IMR-90 (cell line): ENCODE data around the gene GK. TPM values are rescaled to one million over a fixed set of nuclear protein-coding genes. Genes with fewer than 3 reads are reported as not detected.

Experiments used
- ATAC-seq: fragments of 200-7000 bp; cut with Tn5 transposase; 2 replicates; pipeline ENCODE4 v1.9.1; 2020; ENCODE audit warnings: low read depth, mild to moderate bottlenecking, moderate library complexity
- BruUV-seq: library from RNA; stranded (reverse); fragments of 400-500 nt; replicated peaks from 2 replicates; lab custom pipeline; 2021; lab: Mats Ljungman, UMichigan
- CTCF ChIA-PET: fragments of 300-600 bp; formaldehyde crosslinking; extraction: SDS; loops from one replicate; lab custom pipeline; 2021; ENCODE audit warnings: antibody characterized with exemption; lab: Yijun Ruan, JAX
- POLR2A ChIA-PET: fragments of 300-600 bp; sonication (Branson Sonifier 250); formaldehyde crosslinking; loops from one replicate; lab custom pipeline; 2022; ENCODE audit warnings: antibody characterized with exemption; ENCODE audit not compliant: unreplicated experiment; lab: Charles Lee
- DNase-seq: peaks from one replicate; pipeline ENCODE4 v3.0.0; 2013
- H2AFZ ChIP-seq: replicated peaks from 2 replicates; pipeline ENCODE3; 2013; ENCODE audit warnings: low read length, mild to moderate bottlenecking; ENCODE audit not compliant: poor library complexity
- H2AK5ac ChIP-seq: 2 replicates; pipeline ENCODE4 v1.6.1; 2013; ENCODE audit warnings: low read depth, low read length, inconsistent platforms
- H2AK9ac ChIP-seq: replicated peaks from 2 replicates; pipeline ENCODE3; 2013; ENCODE audit warnings: mild to moderate bottlenecking, low read depth, low read length, moderate library complexity; ENCODE audit not compliant: poor library complexity
- H2BK120ac ChIP-seq: 2 replicates; pipeline ENCODE4 v1.6.1; 2013; ENCODE audit warnings: low read depth, low read length, inconsistent platforms
- H2BK15ac ChIP-seq: 3 replicates; pipeline ENCODE4 v1.6.1; 2013; ENCODE audit warnings: low read depth, low read length, inconsistent platforms
- H2BK20ac ChIP-seq: 2 replicates; pipeline ENCODE4 v1.6.1; 2013; ENCODE audit warnings: low read depth, mild to moderate bottlenecking, inconsistent platforms, low read length, moderate library complexity
- H2BK5ac ChIP-seq: 2 replicates; pipeline ENCODE4 v1.6.1; 2013; ENCODE audit warnings: mild to moderate bottlenecking, low read depth, low read length, inconsistent platforms; ENCODE audit not compliant: poor library complexity, severe bottlenecking
- H3K14ac ChIP-seq: replicated peaks from 2 replicates; pipeline ENCODE4 v1.6.1; 2013; ENCODE audit warnings: low read depth, low read length, inconsistent platforms
- H3K18ac ChIP-seq: 2 replicates; pipeline ENCODE4 v1.6.1; 2013; ENCODE audit warnings: low read depth, low read length, control low read depth
- H3K23ac ChIP-seq: 2 replicates; pipeline ENCODE4 v1.6.1; 2013; ENCODE audit warnings: low read depth, low read length, inconsistent platforms
- H3K27ac ChIP-seq: 2 replicates; pipeline ENCODE4 v1.5.1; 2013; ENCODE audit warnings: mild to moderate bottlenecking, control low read depth, low read length; ENCODE audit not compliant: insufficient read depth
- H3K27me3 ChIP-seq: 2 replicates; pipeline ENCODE4 v1.6.1; 2013; ENCODE audit warnings: low read length; ENCODE audit not compliant: control insufficient read depth, insufficient read depth
- H3K36me3 ChIP-seq: 2 replicates; pipeline ENCODE4 v1.6.1; 2013; ENCODE audit warnings: low read length, mixed read lengths; ENCODE audit not compliant: control insufficient read depth, insufficient read depth
- H3K4ac ChIP-seq: 2 replicates; pipeline ENCODE4 v1.6.1; 2013; ENCODE audit warnings: low read depth, low read length, inconsistent platforms
- H3K4me1 ChIP-seq: 2 replicates; pipeline ENCODE4 v1.6.1; 2013; ENCODE audit warnings: low read length, mixed read lengths; ENCODE audit not compliant: control insufficient read depth, insufficient read depth
- H3K4me2 ChIP-seq: 2 replicates; pipeline ENCODE4 v1.6.1; 2013; ENCODE audit warnings: low read depth, mild to moderate bottlenecking, control low read depth, low read length, moderate library complexity
- H3K4me3 ChIP-seq: 2 replicates; pipeline ENCODE4 v1.5.1; 2013; ENCODE audit warnings: low read depth, mild to moderate bottlenecking, control low read depth, low read length, moderate library complexity; ENCODE audit not compliant: insufficient read depth
- H3K56ac ChIP-seq: 2 replicates; pipeline ENCODE4 v1.6.1; 2013; ENCODE audit warnings: low read length, inconsistent platforms; ENCODE audit not compliant: insufficient read depth; ENCODE audit errors: extremely low read depth
- H3K79me1 ChIP-seq, 2 experiments: 2 replicates each; pipeline ENCODE4 v1.6.1; 2013; ENCODE audit warnings: low read length in 2 of 2, inconsistent platforms in 1 of 2, low read depth in 1 of 2
- H3K9ac ChIP-seq: 2 replicates; pipeline ENCODE4 v1.6.1; 2013; ENCODE audit warnings: low read depth, low read length, control low read depth
- H3K9me1 ChIP-seq: 2 replicates; pipeline ENCODE4 v1.6.1; 2013; ENCODE audit warnings: low read length, inconsistent platforms; ENCODE audit not compliant: insufficient read depth
- H3K9me3 ChIP-seq: 2 replicates; pipeline ENCODE4 v1.6.1; 2013; ENCODE audit warnings: low read length; ENCODE audit not compliant: control insufficient read depth, insufficient read depth
- H4K20me1 ChIP-seq: 2 replicates; pipeline ENCODE4 v1.6.1; 2013; ENCODE audit warnings: low read length, inconsistent platforms; ENCODE audit not compliant: insufficient read depth
- H4K5ac ChIP-seq: 2 replicates; pipeline ENCODE4 v1.6.1; 2013; ENCODE audit warnings: mild to moderate bottlenecking, low read depth, low read length, control low read depth
- H4K8ac ChIP-seq, 2 experiments: 2 replicates each; pipeline ENCODE4 v1.6.1; 2013; ENCODE audit warnings: low read depth in 2 of 2, low read length in 2 of 2, control low read depth in 1 of 2, inconsistent platforms in 1 of 2
- H4K91ac ChIP-seq: 2 replicates; pipeline ENCODE4 v1.6.1; 2013; ENCODE audit warnings: low read depth, low read length, inconsistent platforms; ENCODE audit not compliant: insufficient read depth
- CEBPB ChIP-seq: IDR thresholded peaks from 2 replicates; pipeline ENCODE4 v1.6.1; 2012; ENCODE audit warnings: low read depth, low read length, improper control_type of control experiment
- CHD1 ChIP-seq: IDR thresholded peaks from 2 replicates; pipeline ENCODE4 v1.6.1; 2012; ENCODE audit warnings: low read depth, low read length, improper control_type of control experiment
- FOS ChIP-seq: fragments of 150-350 bp; IDR thresholded peaks from 2 replicates; pipeline ENCODE4 v1.6.1; 2016; ENCODE audit warnings: low read depth, low read length
- MAFK ChIP-seq: IDR thresholded peaks from 2 replicates; pipeline ENCODE4 v1.6.1; 2012; ENCODE audit warnings: low read depth, low read length, improper control_type of control experiment
- MAZ ChIP-seq: IDR thresholded peaks from 2 replicates; pipeline ENCODE4 v1.6.1; 2012; ENCODE audit warnings: low read depth, mild to moderate bottlenecking, low read length, improper control_type of control experiment, moderate library complexity, borderline replicate concordance
- MXI1 ChIP-seq: IDR thresholded peaks from 2 replicates; pipeline ENCODE4 v1.6.1; 2012; ENCODE audit warnings: low read depth, mild to moderate bottlenecking, low read length, moderate library complexity, borderline replicate concordance
- NFE2L2 ChIP-seq: fragments of 150-350 bp; IDR thresholded peaks from 2 replicates; pipeline ENCODE4 v1.6.1; 2016; ENCODE audit warnings: low read depth, mild to moderate bottlenecking, low read length
- POLR2A ChIP-seq: IDR thresholded peaks from 2 replicates; pipeline ENCODE4 v1.6.1; 2012; ENCODE audit warnings: mild to moderate bottlenecking, low read depth, low read length
- RAD21 ChIP-seq: IDR thresholded peaks from 2 replicates; pipeline ENCODE4 v1.6.1; 2012; ENCODE audit warnings: low read length, improper control_type of control experiment
- RCOR1 ChIP-seq: IDR thresholded peaks from 2 replicates; pipeline ENCODE4 v1.6.1; 2012; ENCODE audit warnings: mild to moderate bottlenecking, low read length, improper control_type of control experiment; ENCODE audit not compliant: insufficient replicate concordance
- RFX5 ChIP-seq: IDR thresholded peaks from 2 replicates; pipeline ENCODE4 v1.8.0; 2012; ENCODE audit warnings: low read depth, mild to moderate bottlenecking, low read length, moderate library complexity
- SMC3 ChIP-seq: fragments of 150-350 bp; IDR thresholded peaks from 2 replicates; pipeline ENCODE4 v1.6.1; 2016; ENCODE audit warnings: low read depth, mild to moderate bottlenecking, antibody characterized with exemption, low read length, moderate library complexity
- WGBS, 2 experiments: methylation state at CpG; one replicate each; pipeline versions ENCODE4 v1.1.5 to v1.1.7; 2013; ENCODE audit warnings: missing lambda C conversion rate in 2 of 2; ENCODE audit not compliant: insufficient read length in 1 of 2; ENCODE audit errors: extremely low coverage in 2 of 2; 5-methylcytosine and 5-hydroxymethylcytosine counted together
- dilution Hi-C: fragments of 300-500 bp; cut with HindIII; formaldehyde crosslinking; loops from one replicate; pipeline ENCODE4 v1.14.3; 2018; ENCODE audit warnings: low sequenced_read_pairs; ENCODE audit not compliant: unreplicated experiment
- in situ Hi-C: fragments of 300-500 bp; cut with MboI; formaldehyde crosslinking; loops from 3 replicates; pipeline ENCODE4 v1.14.3; 2019; ENCODE audit warnings: low sequenced_read_pairs, inconsistent platforms, mixed read lengths
- intact Hi-C: fragments of 100-400 bp; cut with micrococcal nuclease; formaldehyde crosslinking; loops from 2 replicates; pipeline ENCODE4 v1.10.0; 2022
- polyA plus RNA-seq, 3 experiments: library from polyadenylated mRNA; depleted of rRNA; stranded (reverse); fragments of >200 nt; gene quantifications; 2 replicates each; pipeline ENCODE4 v1.2.3, GENCODE V29; 2012; ENCODE audit warnings: low replicate concordance in 1 of 3
- total RNA-seq: library from RNA; depleted of rRNA; stranded (reverse); fragments of >200 nt; gene quantifications from 2 replicates; pipeline ENCODE4 v1.2.3, GENCODE V29; 2012
- TF ChIP-seq, protein P1 (sequence below): fragments of 150-350 bp; IDR thresholded peaks from 2 replicates; pipeline ENCODE4 v1.6.1; 2016; ENCODE audit warnings: low read depth, mild to moderate bottlenecking, low read length, moderate library complexity, borderline replicate concordance
- TF ChIP-seq, protein P2 (sequence below): conservative IDR thresholded peaks from 2 replicates; pipeline ENCODE4 v1.5.1; 2012; ENCODE audit warnings: mild to moderate bottlenecking, low read depth, low read length, improper control_type of control experiment
- TF ChIP-seq, protein P3 (sequence below): fragments of 150-350 bp; IDR thresholded peaks from 2 replicates; pipeline ENCODE4 v1.6.1; 2017; ENCODE audit warnings: mild to moderate bottlenecking, antibody characterized with exemption, low read length, low read depth

GK gene
- total and polyA plus RNA-seq, 2 of the 4 experiments (the other 2 are of a cell fraction) = 7.6 to 9.3 TPM

- H3K18ac ChIP-seq = no peak overlapping the region
- H3K27me3 ChIP-seq = no peaks in the 10 kb centered on the region
- H3K4me2 ChIP-seq = no peak overlapping the region
- CTCF ChIA-PET = interaction anchor here (0.6 kb wide), 1 partner anchor 468 kb away, joined by 3 read pairs; no protein-coding TSS in a partner anchor
- H3K56ac ChIP-seq = no peak overlapping the region
- no peaks in the 10 kb centered on the region for H3K79me1 ChIP-seq
- H3K4me1 ChIP-seq = no peaks in the 10 kb centered on the region
- H3K23ac ChIP-seq = no peak overlapping the region
- H3K4ac ChIP-seq = no peak overlapping the region
- no peak overlapping the region for H3K9ac ChIP-seq
- no peak overlapping the region for H4K91ac ChIP-seq
- no TSS peak for BruUV-seq
- no peak overlapping the region for H2BK20ac ChIP-seq
- no peak overlapping the region for H2BK15ac ChIP-seq
- in situ Hi-C loops = no loop called here
- H4K5ac ChIP-seq = no peak overlapping the region
- H2AFZ ChIP-seq = no peak overlapping the region
- no peak overlapping the region for H4K8ac ChIP-seq
- no peak overlapping the region for H2AK5ac ChIP-seq
- H3K9me1 ChIP-seq = no peaks in the 10 kb centered on the region
- H2BK5ac ChIP-seq = no peak overlapping the region
- 40% methylated on average over 1 of the region's 17 CpGs; no CpG with 5 or more reads in 1 of the 2 experiments for WGBS, 2 experiments
- intact Hi-C loops = no loop called here
- ATAC-seq (no peak), DNase-seq (no peak)
- H4K20me1 ChIP-seq = no peaks in the 10 kb centered on the region
- no peaks in the 10 kb centered on the region; the same call in 1 of the 2 replicates for H3K36me3 ChIP-seq
- POLR2A ChIA-PET = no interaction called here
- dilution Hi-C loops = no loop called here
- no peak overlapping the region for H2BK120ac ChIP-seq
- H3K9me3 ChIP-seq = no peaks in the 10 kb centered on the region
- no peak overlapping the region for H3K27ac ChIP-seq
- H3K14ac ChIP-seq = no peak overlapping the region
- no peak overlapping the region for H2AK9ac ChIP-seq
- no peak overlapping the region for H3K4me3 ChIP-seq
- no peak for TF ChIP-seq RCOR1
- TF ChIP-seq, protein P1, sequence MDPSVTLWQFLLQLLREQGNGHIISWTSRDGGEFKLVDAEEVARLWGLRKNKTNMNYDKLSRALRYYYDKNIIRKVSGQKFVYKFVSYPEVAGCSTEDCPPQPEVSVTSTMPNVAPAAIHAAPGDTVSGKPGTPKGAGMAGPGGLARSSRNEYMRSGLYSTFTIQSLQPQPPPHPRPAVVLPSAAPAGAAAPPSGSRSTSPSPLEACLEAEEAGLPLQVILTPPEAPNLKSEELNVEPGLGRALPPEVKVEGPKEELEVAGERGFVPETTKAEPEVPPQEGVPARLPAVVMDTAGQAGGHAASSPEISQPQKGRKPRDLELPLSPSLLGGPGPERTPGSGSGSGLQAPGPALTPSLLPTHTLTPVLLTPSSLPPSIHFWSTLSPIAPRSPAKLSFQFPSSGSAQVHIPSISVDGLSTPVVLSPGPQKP = no peak
- no peak for TF ChIP-seq CEBPB
- no peak for TF ChIP-seq MAZ
- TF ChIP-seq NFE2L2 = no peak
- TF ChIP-seq RAD21 = no peak
- no peak for TF ChIP-seq CHD1
- no peak for TF ChIP-seq RFX5
- TF ChIP-seq, protein P2, sequence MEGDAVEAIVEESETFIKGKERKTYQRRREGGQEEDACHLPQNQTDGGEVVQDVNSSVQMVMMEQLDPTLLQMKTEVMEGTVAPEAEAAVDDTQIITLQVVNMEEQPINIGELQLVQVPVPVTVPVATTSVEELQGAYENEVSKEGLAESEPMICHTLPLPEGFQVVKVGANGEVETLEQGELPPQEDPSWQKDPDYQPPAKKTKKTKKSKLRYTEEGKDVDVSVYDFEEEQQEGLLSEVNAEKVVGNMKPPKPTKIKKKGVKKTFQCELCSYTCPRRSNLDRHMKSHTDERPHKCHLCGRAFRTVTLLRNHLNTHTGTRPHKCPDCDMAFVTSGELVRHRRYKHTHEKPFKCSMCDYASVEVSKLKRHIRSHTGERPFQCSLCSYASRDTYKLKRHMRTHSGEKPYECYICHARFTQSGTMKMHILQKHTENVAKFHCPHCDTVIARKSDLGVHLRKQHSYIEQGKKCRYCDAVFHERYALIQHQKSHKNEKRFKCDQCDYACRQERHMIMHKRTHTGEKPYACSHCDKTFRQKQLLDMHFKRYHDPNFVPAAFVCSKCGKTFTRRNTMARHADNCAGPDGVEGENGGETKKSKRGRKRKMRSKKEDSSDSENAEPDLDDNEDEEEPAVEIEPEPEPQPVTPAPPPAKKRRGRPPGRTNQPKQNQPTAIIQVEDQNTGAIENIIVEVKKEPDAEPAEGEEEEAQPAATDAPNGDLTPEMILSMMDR = no peak
- TF ChIP-seq, protein P3, sequence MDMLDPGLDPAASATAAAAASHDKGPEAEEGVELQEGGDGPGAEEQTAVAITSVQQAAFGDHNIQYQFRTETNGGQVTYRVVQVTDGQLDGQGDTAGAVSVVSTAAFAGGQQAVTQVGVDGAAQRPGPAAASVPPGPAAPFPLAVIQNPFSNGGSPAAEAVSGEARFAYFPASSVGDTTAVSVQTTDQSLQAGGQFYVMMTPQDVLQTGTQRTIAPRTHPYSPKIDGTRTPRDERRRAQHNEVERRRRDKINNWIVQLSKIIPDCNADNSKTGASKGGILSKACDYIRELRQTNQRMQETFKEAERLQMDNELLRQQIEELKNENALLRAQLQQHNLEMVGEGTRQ = no peak
- TF ChIP-seq MAFK = no peak
- no peak for TF ChIP-seq MXI1
- TF ChIP-seq POLR2A = no peak
- no peak for TF ChIP-seq FOS
- no peak for TF ChIP-seq SMC3
These were observed 80.8 kb downstream of the GK start for GRCh38 chrX:30733852-30734660.
